SK-N-SH (cell line): Measurements from ENCODE around the gene FAM177B. TPM values are rescaled to one million over a fixed set of nuclear protein-coding genes. Genes with fewer than 3 reads are reported as not detected.

Experiments used
- CTCF ChIA-PET: fragments of 300-600, 350-600 bp; formaldehyde crosslinking; extraction: SDS; loops from one replicate; lab custom pipeline; 2021; lab: Yijun Ruan, JAX
- POLR2A ChIA-PET: fragments of 350-600 bp; sonication (Branson Sonifier 250); formaldehyde crosslinking; extraction: SDS; loops from one replicate; lab custom pipeline; 2020; ENCODE audit warnings: antibody characterized with exemption, inconsistent platforms; lab: Yijun Ruan, JAX
- DNase-seq: peaks from one replicate; pipeline ENCODE4 v3.0.0; 2012
- H2AFZ ChIP-seq: fragments of 200-600 bp; sonication (generic); 2 replicates; pipeline ENCODE4 v1.8.1; 2016; ENCODE audit warnings: antibody characterized with exemption, mild to moderate bottlenecking, low read depth
- H3F3A ChIP-seq: fragments of 200-600 bp; sonication (generic); replicated peaks from 2 replicates; pipeline ENCODE3; 2016; ENCODE audit warnings: antibody characterized with exemption, mild to moderate bottlenecking; ENCODE audit not compliant: insufficient read depth
- H3K27ac ChIP-seq, 2 experiments: fragments of 200-500 bp in 1 of 2; fragments of 200-600 bp in 1 of 2; sonication (Bioruptor generic) in 1 of 2; sonication (generic), shearing (Covaris generic) in 1 of 2; 2 replicates each; pipeline versions ENCODE4 v1.5.1 to v1.6.1; 2014 to 2016; ENCODE audit warnings: low read depth in 2 of 2, inconsistent platforms in 1 of 2, low read length in 1 of 2, mild to moderate bottlenecking in 1 of 2, mixed read lengths in 1 of 2
- H3K27me3 ChIP-seq: fragments of 200-600 bp; sonication (generic), shearing (Covaris generic); 2 replicates; pipeline ENCODE4 v1.6.1; 2016; ENCODE audit warnings: mixed run types; ENCODE audit not compliant: insufficient read depth
- H3K36me3 ChIP-seq, 2 experiments: fragments of 200-500 bp in 1 of 2; fragments of 200-600 bp in 1 of 2; sonication (Bioruptor generic) in 1 of 2; sonication (generic) in 1 of 2; replicated peaks in 1 of 2; 2 replicates each; pipeline versions ENCODE3 to v1.5.1; 2014 to 2016; ENCODE audit warnings: low read length in 1 of 2, mild to moderate bottlenecking in 1 of 2; ENCODE audit not compliant: insufficient read depth in 2 of 2, control insufficient read depth in 1 of 2
- H3K4me1 ChIP-seq, 2 experiments: fragments of 200-500 bp in 1 of 2; fragments of 200-600 bp in 1 of 2; sonication (Bioruptor generic) in 1 of 2; sonication (generic), shearing (Covaris generic) in 1 of 2; 2 replicates each; pipeline versions ENCODE4 v1.5.1 to v1.6.1; 2014 to 2016; ENCODE audit warnings: low read depth in 1 of 2, low read length in 1 of 2, mixed run types in 1 of 2; ENCODE audit not compliant: insufficient read depth in 2 of 2, control insufficient read depth in 1 of 2
- H3K4me2 ChIP-seq: fragments of 200-600 bp; sonication (generic), shearing (Covaris generic); 2 replicates; pipeline ENCODE4 v1.6.1; 2017; ENCODE audit warnings: mixed run types
- H3K4me3 ChIP-seq, 2 experiments: fragments of 200-500 bp in 1 of 2; fragments of 200-600 bp in 1 of 2; sonication (Bioruptor generic) in 1 of 2; sonication (generic), shearing (Covaris generic) in 1 of 2; 2 replicates each; pipeline versions ENCODE4 v1.5.1 to v1.8.1; 2014 to 2016; ENCODE audit warnings: low read depth in 2 of 2, inconsistent platforms in 1 of 2, low read length in 1 of 2, mild to moderate bottlenecking in 1 of 2, mixed read lengths in 1 of 2, moderate library complexity in 1 of 2
- H3K79me2 ChIP-seq: fragments of 200-600 bp; sonication (generic); 2 replicates; pipeline ENCODE4 v1.8.1; 2017; ENCODE audit warnings: mild to moderate bottlenecking; ENCODE audit not compliant: insufficient read depth
- H3K9ac ChIP-seq: fragments of 200-600 bp; sonication (generic); 2 replicates; pipeline ENCODE4 v1.6.1; 2017; ENCODE audit warnings: mixed run types
- H3K9me2 ChIP-seq: fragments of 200-600 bp; sonication (generic); 2 replicates; pipeline ENCODE4 v1.6.1; 2017; ENCODE audit warnings: mixed run types
- H3K9me3 ChIP-seq: fragments of 200-600 bp; sonication (generic); 2 replicates; pipeline ENCODE4 v1.6.1; 2017; ENCODE audit warnings: mixed run types, mild to moderate bottlenecking, moderate library complexity
- H4K20me1 ChIP-seq: fragments of 200-600 bp; sonication (generic); 2 replicates; pipeline ENCODE4 v1.6.1; 2017; ENCODE audit warnings: mild to moderate bottlenecking, mixed run types; ENCODE audit not compliant: insufficient read depth
- CTCF ChIP-seq: fragments of 200-600 bp; sonication (generic); IDR thresholded peaks from 2 replicates; pipeline ENCODE4 v1.6.1; 2017; ENCODE audit warnings: antibody characterized with exemption, mild to moderate bottlenecking, moderate library complexity
- FOXM1 ChIP-seq: IDR thresholded peaks from 2 replicates; pipeline ENCODE4 v1.4.0; 2012; ENCODE audit warnings: low read depth, mild to moderate bottlenecking
- GABPA ChIP-seq: IDR thresholded peaks from 2 replicates; pipeline ENCODE4 v1.4.0; 2012; ENCODE audit warnings: low read depth, mild to moderate bottlenecking
- IRF3 ChIP-seq: fragments of 150-350 bp; IDR thresholded peaks from 2 replicates; pipeline ENCODE4 v1.6.1; 2016; ENCODE audit warnings: mild to moderate bottlenecking, low read depth, low read length
- JUND ChIP-seq: IDR thresholded peaks from 2 replicates; pipeline ENCODE4 v1.4.0; 2012
- MEF2A ChIP-seq: IDR thresholded peaks from 2 replicates; pipeline ENCODE4 v1.4.0; 2012; ENCODE audit warnings: low read depth, borderline replicate concordance
- NRF1 ChIP-seq: IDR thresholded peaks from 2 replicates; pipeline ENCODE4 v1.6.1; 2012; ENCODE audit warnings: low read depth, mild to moderate bottlenecking, low read length
- PBX3 ChIP-seq: IDR thresholded peaks from 2 replicates; pipeline ENCODE4; 2012
- POLR2AphosphoS5 ChIP-seq: IDR thresholded peaks from 2 replicates; pipeline ENCODE4 v1.6.1; 2012; ENCODE audit warnings: low read depth, low read length
- RFX5 ChIP-seq: IDR thresholded peaks from 2 replicates; pipeline ENCODE4 v1.6.1; 2012; ENCODE audit warnings: mild to moderate bottlenecking, improper control_type of control experiment, low read length
- RXRA ChIP-seq: IDR thresholded peaks from 2 replicates; pipeline ENCODE4 v1.4.0; 2012; ENCODE audit warnings: low read depth, mild to moderate bottlenecking, borderline replicate concordance
- SIN3A ChIP-seq: IDR thresholded peaks from 2 replicates; pipeline ENCODE4 v1.6.1; 2012; ENCODE audit warnings: low read depth, mild to moderate bottlenecking, low read length, moderate library complexity, borderline replicate concordance
- TAF1 ChIP-seq: IDR thresholded peaks from 2 replicates; pipeline ENCODE4 v1.6.1; 2012; ENCODE audit warnings: low read depth, mild to moderate bottlenecking, low read length, moderate library complexity, borderline replicate concordance
- TCF12 ChIP-seq: IDR thresholded peaks from 2 replicates; pipeline ENCODE4 v1.4.0; 2012
- USF1 ChIP-seq: IDR thresholded peaks from 2 replicates; pipeline ENCODE4 v1.4.0; 2012; ENCODE audit warnings: low read depth, borderline replicate concordance
- USF2 ChIP-seq: fragments of 150-350 bp; IDR thresholded peaks from 2 replicates; pipeline ENCODE4 v1.6.1; 2017; ENCODE audit warnings: antibody characterized with exemption, low read length, low read depth, borderline replicate concordance
- YY1 ChIP-seq: IDR thresholded peaks from 2 replicates; pipeline ENCODE4 v1.4.0; 2012; ENCODE audit warnings: low read depth, mild to moderate bottlenecking
- WGBS: methylation state at CpG from one replicate; pipeline ENCODE4 v1.1.6; 2017; ENCODE audit warnings: low lambda C conversion rate; 5-methylcytosine and 5-hydroxymethylcytosine counted together
- polyA plus RNA-seq, 3 experiments: library from polyadenylated mRNA; depleted of rRNA; stranded (reverse); fragments of >200 nt; gene quantifications; 2 replicates each; pipeline ENCODE4 v1.2.3, GENCODE V29; 2012

The FAM177B gene
- polyA plus RNA-seq, 1 of the 3 experiments (the other 2 are of a cell fraction): not detected

GRCh38 chr1:222757646-222758268 is 20.8 kb downstream of the FAM177B start:
- TF ChIP-seq IRF3 (no peak), JUND (no peak), NRF1 (no peak), MEF2A (no peak), YY1 (no peak)
- TF ChIP-seq, all 33 proteins: peak for 0
- Histone ChIP-seq H3K36me3 (no peaks in the 10 kb centered on the region), H2AFZ (no peak overlapping the region), H3K27me3 (no peaks in the 10 kb centered on the region), H3K9me3 (no peaks in the 10 kb centered on the region), H3K4me1 (no peaks in the 10 kb centered on the region), H4K20me1 (no peaks in the 10 kb centered on the region), H3K27ac (no peak overlapping the region), H3K9me2 (no peaks in the 10 kb centered on the region), H3K9ac (no peak overlapping the region), H3K4me2 (no peak overlapping the region), H3K79me2 (no peaks in the 10 kb centered on the region), H3K4me3 (no peak overlapping the region), H3F3A (peaks cover 7% of the 10 kb centered on the region)
- POLR2A ChIA-PET: no interaction called here
- CTCF ChIA-PET: interaction anchor here (1.5 to 1.7 kb wide), 3 partner anchors 8 to 366 kb away, joined by 4 to 6 read pairs (median 5); no protein-coding TSS in a partner anchor
- 67% methylated on average over 10 of the region's 10 CpGs for WGBS
- DNase-seq: no peak

GRCh38 chr1:222759451-222760035 is 22.5 kb downstream of the FAM177B start:
- Histone ChIP-seq H3K79me2 (no peaks in the 10 kb centered on the region), H3K9me3 (no peaks in the 10 kb centered on the region), H4K20me1 (no peaks in the 10 kb centered on the region), H2AFZ (no peak overlapping the region), H3K9ac (no peak overlapping the region), H3K4me1 (no peaks in the 10 kb centered on the region), H3K4me3 (no peak overlapping the region), H3K27me3 (no peaks in the 10 kb centered on the region), H3K27ac (no peak overlapping the region), H3K4me2 (no peak overlapping the region), H3K9me2 (no peaks in the 10 kb centered on the region), H3F3A (peaks cover 4% of the 10 kb centered on the region), H3K36me3 (no peaks in the 10 kb centered on the region)
- DNase-seq: no peak
- WGBS: 72% methylated on average over 5 of the region's 5 CpGs
- POLR2A ChIA-PET: no interaction called here
- CTCF ChIA-PET: interaction anchor here (1.5 kb wide), 1 partner anchor 364 kb away, joined by 6 read pairs; no protein-coding TSS in a partner anchor
- no peak for TF ChIP-seq TAF1
- TF ChIP-seq JUND: no peak
- no peak for TF ChIP-seq CTCF
- TF ChIP-seq PBX3: no peak
- TF ChIP-seq GABPA: no peak
- TF ChIP-seq TCF12: no peak
- TF ChIP-seq USF1: no peak
- no peak for TF ChIP-seq NRF1
- no peak for TF ChIP-seq IRF3
- TF ChIP-seq MEF2A: no peak
- no peak for TF ChIP-seq USF2
- TF ChIP-seq RFX5: no peak
- no peak for TF ChIP-seq SIN3A
- no peak for TF ChIP-seq FOXM1
- no peak for TF ChIP-seq POLR2AphosphoS5
- TF ChIP-seq RXRA: no peak
